Ramos (cell line): ENCODE results near the gene PLEKHA8.

Experiments used
- in situ Hi-C: fragments of 300-500 bp; cut with MboI; formaldehyde crosslinking; loops from one replicate; pipeline ENCODE4 v1.14.3; 2022; ENCODE audit warnings: low sequenced_read_pairs; ENCODE audit not compliant: unreplicated experiment

Gene PLEKHA8

GRCh38 chr7:30136743-30137485, 108.7 kb downstream of the PLEKHA8 start:
- in situ Hi-C loops: no loop called here

- in situ Hi-C loops: no loop called here
Measured at GRCh38 chr7:30139836-30140384, 111.7 kb downstream of the PLEKHA8 start.

GRCh38 chr7:30140456-30140855, 112.2 kb downstream of the PLEKHA8 start:
- in situ Hi-C loops: no loop called here

GRCh38 chr7:30142710-30143109, 114.5 kb downstream of the PLEKHA8 start:
- in situ Hi-C loops: no loop called here

- in situ Hi-C loops: no loop called here
Measured at GRCh38 chr7:30143748-30144251, 115.6 kb downstream of the PLEKHA8 start.

- in situ Hi-C loops: no loop called here
Measured at GRCh38 chr7:30144657-30145306, 116.6 kb downstream of the PLEKHA8 start.

- in situ Hi-C loops: no loop called here
Measured at GRCh38 chr7:30145426-30145970, 117.3 kb downstream of the PLEKHA8 start.

- in situ Hi-C loops: no loop called here
Measured at GRCh38 chr7:30146127-30146612, 118.0 kb downstream of the PLEKHA8 start.

- in situ Hi-C loops: no loop called here
Measured at GRCh38 chr7:30147223-30147622, 119.0 kb downstream of the PLEKHA8 start.

- in situ Hi-C loops: no loop called here
Measured at GRCh38 chr7:30147785-30148184, 119.6 kb downstream of the PLEKHA8 start.

- in situ Hi-C loops: no loop called here
Measured at GRCh38 chr7:30148426-30148825, 120.2 kb downstream of the PLEKHA8 start.

- in situ Hi-C loops: no loop called here
Measured at GRCh38 chr7:30148951-30149459, 120.8 kb downstream of the PLEKHA8 start.

- in situ Hi-C loops: no loop called here
Measured at GRCh38 chr7:30149640-30150272, 121.5 kb downstream of the PLEKHA8 start.

GRCh38 chr7:30150711-30151110, 122.5 kb downstream of the PLEKHA8 start:
- in situ Hi-C loops: no loop called here

- in situ Hi-C loops: no loop called here
Measured at GRCh38 chr7:30154111-30154587, 125.9 kb downstream of the PLEKHA8 start.

- in situ Hi-C loops: no loop called here
Measured at GRCh38 chr7:30155481-30155880, 127.3 kb downstream of the PLEKHA8 start.

- in situ Hi-C loops: no loop called here
Measured at GRCh38 chr7:30157204-30157603, 129.0 kb downstream of the PLEKHA8 start.

GRCh38 chr7:30159163-30159562, 131.0 kb downstream of the PLEKHA8 start:
- in situ Hi-C loops: no loop called here

GRCh38 chr7:30159698-30160143, 131.5 kb downstream of the PLEKHA8 start:
- in situ Hi-C loops: loop anchor here (10.0 kb wide), 1 partner anchor 405 kb away; no protein-coding TSS in a partner anchor

- in situ Hi-C loops: loop anchor here (10.0 kb wide), 1 partner anchor 404 kb away; no protein-coding TSS in a partner anchor
Measured at GRCh38 chr7:30160329-30160728, 132.1 kb downstream of the PLEKHA8 start.
